NCI-H146 (cell line): ENCODE data around the gene NDUFB3.
"Not testable (repeated sequence)": the region's sequence is repeated elsewhere in the genome, so short reads cannot be mapped to it uniquely, and the experiment has no call there.

Source experiments
- DNase-seq: peaks from one replicate; lab custom pipeline; 2025; lab: John Stamatoyannopoulos, UW

NDUFB3 gene

DNA sequence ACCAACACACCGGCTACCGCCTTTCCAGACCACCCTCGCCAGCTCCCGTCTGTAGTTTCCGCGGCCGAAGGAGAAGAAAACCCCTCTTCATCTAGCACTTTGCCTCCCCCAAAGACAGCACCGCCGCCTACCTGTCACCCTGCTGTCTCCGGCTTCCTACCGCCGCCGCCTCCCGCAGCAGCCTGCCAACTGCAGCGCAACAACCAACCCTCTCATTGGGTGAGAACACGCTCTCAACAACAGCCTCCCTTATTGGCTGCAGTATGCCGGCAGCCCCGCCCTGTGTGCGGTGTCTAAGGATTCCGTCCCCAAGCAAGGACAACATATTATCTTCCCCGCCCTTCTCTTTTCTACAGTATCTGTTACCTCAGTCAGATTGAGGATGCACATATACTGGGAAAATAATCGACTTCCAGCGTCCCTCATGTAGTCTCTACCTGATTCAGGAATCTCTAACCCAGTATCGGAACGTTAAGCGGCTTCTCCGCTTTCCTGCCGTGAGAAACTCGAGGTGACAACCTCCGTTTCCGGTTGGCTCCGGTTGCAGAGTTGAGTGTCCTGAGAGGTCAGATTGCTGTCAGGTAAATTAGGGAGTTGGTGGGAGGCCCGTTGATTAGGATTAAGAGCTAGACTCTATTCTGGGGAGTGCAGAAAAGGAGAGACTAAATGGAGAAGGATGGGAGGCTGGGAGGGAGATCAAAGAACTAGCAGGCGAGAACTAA, at the start of gene NDUFB3, which contains the start of gene HYCC2:
Gene NDUFB3 (plus strand): TSS at position 523 of the 722 bp plus-strand sequence. CDS start 6,882 bp downstream, outside the sequence.
Gene HYCC2 (minus strand): TSS at position 193 of the 722 bp plus-strand sequence. CDS start 47,662 bp downstream, outside the sequence.
- DNase-seq = peak; percentile 87

DNA sequence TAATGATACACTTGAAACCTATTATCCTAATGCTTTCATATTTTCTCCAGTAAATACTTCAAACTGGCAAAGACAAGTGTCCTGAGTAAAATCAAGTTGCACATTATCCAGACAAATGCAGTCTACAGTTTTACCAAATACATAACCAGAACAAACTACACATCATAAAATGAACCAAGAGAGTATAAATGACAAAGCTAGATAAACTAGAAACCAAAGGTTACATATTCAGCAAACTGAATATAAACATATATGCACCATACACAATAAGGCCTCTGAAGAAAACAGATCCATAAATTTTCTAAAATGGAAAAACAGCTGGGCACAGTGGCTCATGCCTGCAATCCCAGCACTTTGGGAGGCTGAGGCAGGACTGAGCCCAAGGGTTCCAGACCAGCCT, 47.3 kb upstream of the NDUFB3 start:
- DNase-seq = no peak

DNA sequence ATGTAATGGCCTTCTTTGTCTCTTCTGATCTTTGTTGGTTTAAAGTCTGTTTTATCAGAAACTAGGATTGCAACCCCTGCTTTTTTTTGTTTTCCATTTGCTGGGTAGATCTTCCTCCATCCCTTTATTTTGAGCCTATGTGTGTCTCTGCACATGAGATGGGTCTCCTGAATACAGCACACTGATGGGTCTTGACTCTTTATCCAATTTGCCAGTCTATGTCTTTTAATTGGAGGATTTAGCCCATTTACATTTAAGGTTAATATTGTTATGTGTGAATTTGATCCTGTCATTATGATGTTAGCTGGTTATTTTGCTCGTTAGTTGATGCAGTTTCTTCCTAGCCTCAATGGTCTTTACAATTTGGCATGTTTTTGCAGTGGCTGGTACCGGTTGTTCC, 37.4 kb upstream of the NDUFB3 start:
- DNase-seq = not testable (repeated sequence)

DNA sequence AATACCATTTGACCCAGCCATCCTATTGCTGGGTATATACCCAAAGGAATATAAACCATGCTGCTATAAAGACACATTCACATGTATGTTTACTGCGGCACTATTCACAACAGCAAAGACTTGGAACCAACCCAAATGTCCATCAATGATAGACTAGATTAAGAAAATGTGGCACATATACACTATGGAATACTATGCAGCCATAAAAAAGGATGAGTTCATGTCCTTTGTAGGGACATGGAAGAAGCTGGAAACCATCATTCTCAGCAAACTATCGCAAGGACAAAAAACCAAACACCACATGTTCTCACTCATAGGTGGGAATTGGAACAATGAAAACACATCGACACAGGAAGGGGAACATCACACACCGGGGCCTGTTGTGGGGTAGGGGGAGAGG, 33.4 kb upstream of the NDUFB3 start:
- not testable (repeated sequence) for DNase-seq

DNA sequence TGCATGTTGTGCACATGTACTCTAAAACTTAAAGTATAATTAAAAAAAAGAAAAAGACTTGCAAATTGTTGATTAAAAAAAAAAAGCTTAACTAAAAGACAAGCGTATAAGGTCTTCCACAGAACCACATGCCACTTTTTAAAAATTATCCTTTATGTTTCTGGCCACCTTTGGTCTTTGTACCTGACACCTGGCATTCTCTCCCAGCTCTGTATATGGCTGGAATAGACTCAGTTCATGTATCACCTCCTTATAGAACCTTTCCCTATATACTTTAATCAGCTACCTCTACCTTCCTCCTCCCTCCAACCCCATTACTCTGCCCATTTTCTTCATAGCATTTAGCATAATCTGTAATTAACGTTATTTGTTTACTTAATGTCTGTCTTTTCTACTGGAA, 32.9 kb upstream of the NDUFB3 start:
- no peak for DNase-seq

DNA sequence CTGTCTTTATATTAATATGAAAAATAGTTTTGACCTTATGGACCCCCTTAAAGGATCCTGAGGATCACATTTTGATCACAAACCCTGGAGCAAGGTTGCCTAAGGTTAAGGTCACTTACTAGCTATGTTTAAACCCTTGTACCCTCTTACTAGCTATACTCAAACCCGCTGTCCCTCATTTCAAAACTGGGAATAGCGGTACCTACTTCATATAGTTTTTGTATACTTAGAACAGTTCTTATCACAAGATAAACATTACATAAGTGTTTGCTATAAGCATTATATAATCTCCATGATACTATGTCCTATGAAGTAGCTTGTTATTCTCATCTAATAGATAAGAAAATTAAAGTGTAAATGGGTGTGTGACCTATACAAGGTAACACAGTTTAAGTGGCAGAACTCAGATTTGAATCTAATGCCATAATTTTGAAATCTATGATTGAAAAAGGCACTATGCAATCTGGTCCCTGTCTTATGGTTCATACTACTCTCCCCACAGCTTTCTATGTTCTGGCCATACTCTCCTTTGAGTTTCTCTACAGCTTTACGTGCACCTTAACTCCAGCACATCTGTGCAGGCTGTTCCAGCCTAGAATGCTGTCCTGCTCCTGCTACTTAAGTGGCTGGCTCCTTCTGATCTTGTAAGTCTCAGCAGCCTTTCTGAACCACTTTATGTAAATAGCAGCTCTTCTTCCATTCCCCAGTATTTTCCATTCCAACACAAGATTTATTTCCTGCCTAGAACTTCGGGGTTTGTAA, 30.8 kb upstream of the NDUFB3 start:
- DNase-seq = no peak

DNA sequence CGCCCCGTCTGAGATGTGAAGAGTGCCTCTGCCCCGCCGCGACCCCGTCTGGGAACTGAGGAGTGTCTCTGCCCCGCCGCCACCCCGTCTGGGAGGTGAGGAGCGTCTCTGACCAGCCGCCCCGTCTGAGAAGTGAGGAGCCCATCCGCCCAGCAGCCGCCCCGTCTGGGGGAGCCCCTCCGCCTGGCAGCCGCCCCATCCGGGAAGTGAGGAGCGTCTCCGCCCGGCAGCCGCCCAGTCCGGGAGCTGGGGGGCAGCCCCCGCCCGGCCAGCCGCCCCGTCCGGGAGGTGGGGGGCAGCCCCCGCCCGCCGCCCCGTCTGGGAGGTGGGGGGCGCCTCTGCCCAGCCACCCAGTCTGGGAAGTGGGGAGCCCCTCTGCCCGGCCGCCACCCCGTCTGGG, 29.4 kb upstream of the NDUFB3 start:
- DNase-seq = not testable (repeated sequence)

DNA sequence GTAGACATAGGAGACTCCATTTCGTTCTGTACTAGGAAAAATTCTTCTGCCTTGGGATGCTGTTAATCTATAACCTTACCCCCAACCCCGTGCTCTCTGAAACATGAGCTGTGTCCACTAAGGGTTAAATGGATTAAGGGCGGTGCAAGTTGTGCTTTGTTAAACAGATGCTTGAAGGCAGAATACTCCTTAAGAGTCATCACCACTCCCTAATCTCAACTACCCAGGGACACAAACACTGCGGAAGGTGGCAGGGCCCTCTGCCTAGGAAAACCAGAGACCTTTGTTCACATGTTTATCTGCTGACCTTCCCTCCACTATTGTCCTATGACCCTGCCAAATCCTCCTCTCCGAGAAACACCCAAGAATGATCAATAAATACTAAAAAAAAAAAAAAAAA, 28.8 kb upstream of the NDUFB3 start:
- DNase-seq = not testable (repeated sequence)

DNA sequence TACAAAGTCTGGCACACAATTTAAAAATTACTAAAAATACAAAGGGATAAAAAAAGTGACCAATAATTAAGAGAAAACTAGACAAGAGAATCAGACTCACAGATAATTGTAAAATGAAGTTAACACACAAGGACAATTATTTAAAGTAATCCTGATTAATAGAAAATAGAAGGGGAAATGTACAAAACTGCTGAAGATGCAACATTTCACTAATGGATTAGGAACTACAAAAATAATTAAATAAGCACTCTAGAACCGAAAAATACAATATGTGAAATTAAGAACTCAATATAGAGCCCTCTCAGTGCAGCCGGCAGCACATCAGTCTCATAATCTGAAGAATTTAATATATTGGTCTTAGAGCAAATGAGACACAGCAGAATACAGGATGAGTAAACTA, 24.9 kb upstream of the NDUFB3 start:
- no peak for DNase-seq

DNA sequence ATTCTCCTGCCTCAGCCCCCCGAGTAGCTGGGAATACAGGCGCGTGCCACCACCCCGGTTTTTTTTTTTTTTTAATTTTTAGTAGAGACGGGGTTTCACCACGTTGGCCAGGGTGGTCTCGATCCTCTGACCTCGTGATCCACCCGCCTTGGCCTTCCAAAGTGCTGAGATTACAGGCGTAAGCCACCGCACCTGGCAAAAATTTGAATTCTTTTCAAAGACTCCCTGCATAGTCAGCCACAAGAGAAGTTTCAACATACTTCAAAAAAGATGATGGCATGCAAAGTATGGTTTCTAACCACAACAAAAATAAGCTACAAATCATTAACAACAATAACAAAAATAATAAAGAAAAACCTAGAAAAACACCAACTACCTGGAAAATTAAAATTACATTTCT, 22.3 kb upstream of the NDUFB3 start:
- no peak for DNase-seq

DNA sequence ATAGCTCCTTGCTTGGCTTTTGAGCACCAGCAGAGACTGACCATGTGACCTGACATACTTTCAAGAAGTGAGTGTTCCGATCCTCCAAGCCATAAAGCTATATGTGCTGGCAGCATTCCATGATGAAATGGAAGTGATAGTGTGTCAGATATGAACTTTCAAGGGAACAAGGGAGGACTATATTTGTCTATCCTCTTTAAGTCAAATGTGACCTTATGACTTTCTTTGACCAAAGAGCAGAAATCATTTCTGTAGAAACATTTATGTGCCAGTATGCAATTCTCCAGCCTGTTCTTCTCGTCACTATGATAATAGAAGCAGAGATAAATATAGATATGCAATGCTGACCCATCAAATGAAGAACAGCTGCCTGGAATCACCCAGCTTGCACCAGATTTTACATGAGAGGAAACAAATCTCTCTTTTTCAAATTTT, 14.7 kb upstream of the NDUFB3 start:
- DNase-seq = no peak

DNA sequence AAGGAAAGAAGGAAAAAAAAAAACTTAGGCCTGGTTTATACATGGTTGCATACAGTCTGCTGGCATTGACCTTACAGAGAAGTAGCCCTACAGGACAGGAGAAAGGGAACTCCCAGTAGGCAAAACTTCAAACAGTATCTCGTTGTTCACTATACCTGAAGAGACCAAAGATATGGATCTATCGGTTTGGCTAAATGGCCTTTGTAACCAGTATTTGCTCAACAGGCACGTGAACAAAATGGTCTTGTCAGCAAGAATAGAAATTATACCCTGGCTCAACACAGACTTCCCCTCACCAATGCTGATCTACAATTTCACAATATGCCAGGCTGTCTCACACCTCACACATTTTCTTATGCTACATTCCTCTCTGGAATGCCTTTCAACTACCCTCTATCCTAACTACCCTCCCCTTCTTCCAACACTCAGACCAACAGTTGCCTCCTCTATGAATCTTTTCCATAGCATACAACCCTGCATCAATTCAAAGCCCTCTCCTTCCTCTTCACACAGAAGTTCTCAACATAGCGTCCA, 14.0 kb upstream of the NDUFB3 start:
- DNase-seq = no peak

DNA sequence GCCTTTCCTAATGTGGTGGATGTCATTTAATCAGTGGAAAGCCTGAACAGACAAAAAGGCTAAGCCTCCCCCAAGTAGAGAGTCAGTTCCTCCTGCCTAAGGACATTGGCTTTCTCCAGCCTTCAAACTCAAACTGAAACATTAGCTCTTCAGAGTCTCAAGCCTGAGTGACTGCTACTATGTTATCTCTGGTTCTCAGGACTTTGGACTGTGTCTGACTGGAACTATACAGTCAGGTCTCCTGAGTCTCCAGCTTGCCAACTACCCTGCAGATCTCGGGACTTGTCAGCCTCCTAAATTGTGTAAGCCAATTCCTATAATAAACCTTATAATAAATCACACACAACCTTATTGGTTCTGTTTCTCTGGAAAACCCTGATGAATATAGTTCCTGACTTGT, 12.9 kb upstream of the NDUFB3 start:
- no peak for DNase-seq

DNA sequence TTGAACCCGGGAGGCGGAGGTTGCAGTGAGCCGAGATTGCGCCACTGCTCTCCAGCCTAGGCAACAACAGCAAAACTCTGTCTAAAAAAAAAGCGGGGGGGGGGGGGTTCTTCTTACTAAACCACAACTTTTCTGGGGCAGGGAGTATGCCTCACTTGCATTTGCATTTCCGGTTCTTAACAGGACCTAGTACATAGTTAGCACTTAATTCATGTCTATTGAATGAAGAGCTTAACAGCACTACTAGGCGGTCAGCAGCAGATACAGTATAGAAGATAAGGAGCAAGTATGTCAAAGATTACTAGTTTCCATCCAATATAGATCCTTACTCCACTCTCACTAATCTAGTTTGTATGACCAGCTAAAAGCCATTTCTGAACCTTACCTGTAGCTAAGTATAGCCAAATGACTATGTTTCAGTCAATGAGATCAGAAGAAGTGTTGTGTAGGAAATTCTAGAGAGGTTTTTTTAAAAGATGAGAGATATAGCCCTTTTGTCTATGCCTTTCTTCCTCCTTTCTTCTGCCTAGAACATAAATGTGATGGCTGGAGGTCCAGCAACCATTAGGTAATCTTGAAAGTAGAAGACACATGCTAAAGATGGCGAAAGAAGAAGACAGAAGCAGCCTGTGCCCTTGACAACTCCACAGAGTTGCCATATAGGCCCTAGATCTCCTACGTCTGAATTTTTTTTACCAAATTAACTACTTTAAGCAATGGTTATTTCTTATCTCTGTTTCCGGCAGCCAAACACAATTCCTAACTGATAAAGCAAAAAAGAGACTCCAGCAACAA, 11.6 kb upstream of the NDUFB3 start:
- no peak for DNase-seq

DNA sequence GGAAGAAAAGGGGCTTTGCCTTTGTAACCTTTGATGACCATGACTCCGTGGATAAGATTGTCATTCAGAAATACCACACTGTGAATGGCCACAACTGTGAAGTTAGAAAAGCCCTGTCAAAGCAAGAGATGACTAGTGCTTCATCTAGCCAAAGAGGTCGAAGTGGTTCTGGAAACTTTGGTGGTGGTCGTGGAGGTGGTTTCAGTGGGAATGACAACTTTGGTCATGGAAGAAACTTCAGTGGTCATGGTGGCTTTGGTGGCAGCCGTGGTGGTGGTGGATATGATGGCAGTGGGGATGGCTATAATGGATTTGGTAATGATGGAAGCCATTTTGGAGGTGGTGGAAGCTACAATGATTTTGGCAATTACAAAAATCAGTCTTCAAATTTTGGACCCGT, 8.3 kb upstream of the NDUFB3 start:
- DNase-seq = not testable (repeated sequence)

DNA sequence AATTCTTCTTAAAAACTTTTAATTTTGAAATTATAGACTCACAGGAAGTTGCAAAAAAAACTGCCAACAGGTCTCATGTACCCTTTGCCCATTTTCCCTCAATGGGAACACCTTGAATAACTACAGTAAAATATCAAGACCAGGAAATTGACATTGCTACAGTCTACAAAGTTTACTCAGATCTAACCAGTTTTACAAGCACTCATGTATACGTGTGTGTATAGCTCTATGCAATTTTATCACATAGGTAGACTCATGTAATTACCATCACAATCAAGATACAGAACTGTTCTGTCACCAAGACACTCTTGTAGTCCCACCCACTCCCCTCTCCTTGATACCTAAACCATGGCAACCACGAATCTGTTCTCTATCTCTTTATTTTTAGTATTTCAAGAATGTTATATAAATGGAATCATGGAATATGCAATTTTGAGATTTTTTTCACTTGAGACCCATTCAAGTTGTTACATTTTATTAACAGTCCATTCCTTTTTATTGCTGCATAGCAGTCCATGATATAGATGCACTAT, 6.9 kb upstream of the NDUFB3 start:
- no peak for DNase-seq

DNA sequence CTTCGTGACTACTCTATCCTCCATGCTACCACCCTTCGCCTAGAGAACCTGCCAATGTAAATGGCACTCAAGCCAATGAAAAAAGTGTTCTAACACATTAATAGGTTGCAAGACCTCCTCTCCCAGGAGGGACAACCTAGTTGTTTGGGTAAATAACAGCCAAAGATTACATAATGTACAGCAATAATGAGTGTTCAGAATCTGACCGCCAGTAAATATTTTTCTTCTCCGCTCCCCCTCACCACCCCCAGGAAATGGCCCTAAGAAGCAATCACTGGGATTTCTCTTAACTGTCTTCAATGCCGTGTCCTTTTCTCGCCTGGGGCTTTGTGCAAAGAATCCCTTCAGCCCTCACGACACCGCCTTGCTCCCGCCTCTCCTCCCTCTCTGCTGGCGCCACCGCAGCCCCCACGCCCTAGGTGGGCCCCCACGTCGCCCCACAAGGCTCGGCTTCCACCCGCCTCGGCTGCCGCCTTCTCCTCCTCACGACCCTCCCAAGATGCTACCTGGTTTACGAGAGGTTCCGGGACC, 788 bp upstream of the NDUFB3 start:
- DNase-seq = peak; percentile 32

DNA sequence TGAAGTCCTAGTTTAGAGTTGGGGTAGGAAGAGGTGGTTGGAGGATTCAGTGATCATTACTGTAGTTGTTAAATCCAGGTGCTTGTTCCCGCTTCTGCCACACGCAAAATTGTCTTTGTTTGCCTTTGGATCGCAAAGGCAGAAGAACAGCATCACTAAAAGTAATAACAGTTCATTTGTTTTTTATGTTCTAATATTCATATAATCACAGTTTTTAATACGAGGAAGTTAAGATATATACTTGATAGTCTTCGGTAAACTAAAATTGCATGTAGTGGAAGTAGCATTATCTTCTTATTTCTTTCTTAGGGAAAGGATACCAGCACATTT, 365 bp downstream of the NDUFB3 start:
- DNase-seq = peak; percentile 17

DNA sequence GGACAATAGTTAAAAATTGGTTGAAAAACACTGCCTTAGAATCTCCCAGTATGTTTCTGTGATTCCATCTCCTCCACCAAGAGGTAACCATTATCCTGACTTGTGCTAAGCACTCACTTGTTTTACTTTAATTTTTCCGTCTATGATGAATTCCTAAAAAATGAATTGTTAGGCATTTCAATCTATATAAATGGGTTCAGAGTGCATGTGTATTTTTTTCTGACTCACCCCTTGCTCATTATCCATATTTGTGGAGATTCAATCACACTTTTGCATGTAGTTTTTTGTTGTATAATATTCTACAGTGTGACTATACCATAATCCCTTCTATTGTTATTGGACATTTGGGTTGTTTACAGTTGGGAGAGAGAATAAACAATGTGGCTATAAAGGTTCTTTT, 1.3 kb downstream of the NDUFB3 start:
- no peak for DNase-seq

DNA sequence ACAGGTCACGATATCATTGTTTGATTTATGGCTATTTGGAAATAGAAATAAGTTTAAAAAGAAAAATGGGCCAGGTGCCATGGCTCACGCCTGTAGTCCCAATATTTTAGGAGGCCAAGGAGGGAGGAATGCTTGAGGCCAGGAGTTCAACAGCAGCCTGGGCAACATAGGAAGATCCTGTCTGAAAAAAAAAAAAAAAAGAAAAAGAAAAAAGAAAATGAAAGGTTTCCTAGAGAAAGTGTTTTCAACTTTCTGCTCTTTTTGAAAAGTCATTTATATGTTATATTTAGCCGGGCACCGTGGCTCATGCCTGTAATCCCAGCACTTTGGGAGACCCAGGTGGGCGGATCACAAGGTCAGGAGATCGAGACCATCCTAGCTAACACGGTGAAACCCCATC, 3.2 kb downstream of the NDUFB3 start:
- no peak for DNase-seq

DNA sequence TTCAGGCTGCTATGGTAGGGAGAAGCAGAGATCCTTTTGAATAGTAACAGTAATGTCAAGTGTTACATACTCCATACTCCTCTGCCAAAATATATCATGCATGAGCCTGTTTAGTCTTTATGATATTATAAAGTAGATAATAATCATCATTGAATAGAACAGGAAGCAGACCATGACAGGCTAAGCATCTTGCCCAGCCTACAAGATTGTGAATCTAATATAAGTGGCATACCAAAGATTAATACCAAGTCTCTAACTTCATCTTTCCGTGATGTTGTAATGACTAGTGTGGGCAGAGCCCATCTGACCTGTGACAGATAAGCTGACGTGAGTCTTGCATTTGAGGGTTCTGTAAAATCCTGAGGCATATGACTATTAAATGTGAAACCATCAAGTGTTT, 13.1 kb downstream of the NDUFB3 start:
- DNase-seq = no peak

DNA sequence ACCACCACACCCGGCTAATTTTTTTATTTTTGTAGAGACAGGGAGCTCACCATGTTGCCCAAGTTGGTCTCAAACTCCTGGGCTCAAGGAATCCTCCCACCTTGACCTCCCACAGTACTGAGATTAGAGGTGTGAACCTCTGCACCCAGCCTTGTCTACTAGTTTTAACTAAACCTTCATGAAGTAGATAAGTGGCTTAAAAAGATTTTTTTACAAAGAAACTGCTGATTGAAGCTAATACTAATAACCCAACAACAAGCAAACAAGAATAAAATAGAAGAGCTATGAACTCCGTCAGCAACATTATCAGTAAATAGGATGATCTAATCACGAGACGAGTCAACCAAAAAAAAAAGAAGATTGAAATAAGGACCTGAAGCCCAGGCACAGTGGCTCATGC, 18.8 kb downstream of the NDUFB3 start:
- DNase-seq = no peak
